PFSK-1 (cell line): ENCODE data around the gene NPR3.

Source experiments
- POLR2AphosphoS5 ChIP-seq: IDR thresholded peaks from 2 replicates; pipeline ENCODE4 v1.6.1; 2012; ENCODE audit warnings: low read depth, mild to moderate bottlenecking, control low read depth, low read length, moderate library complexity
- SIN3A ChIP-seq: IDR thresholded peaks from 2 replicates; pipeline ENCODE4 v1.6.1; 2012; ENCODE audit warnings: mild to moderate bottlenecking, low read length, moderate library complexity, borderline replicate concordance; ENCODE audit not compliant: insufficient read depth
- TAF1 ChIP-seq: IDR thresholded peaks from 2 replicates; pipeline ENCODE4 v1.6.1; 2012; ENCODE audit warnings: low read length, control low read depth, borderline replicate concordance; ENCODE audit not compliant: insufficient read depth
- TF ChIP-seq, protein P1 (sequence below), 2 experiments: IDR thresholded peaks; 2 replicates each; pipeline versions ENCODE4 v1.6.1 to v1.8.0; 2011 to 2012; ENCODE audit warnings: low read depth in 2 of 2, low read length in 2 of 2, control low read depth in 1 of 2, inconsistent platforms in 1 of 2, mild to moderate bottlenecking in 1 of 2, moderate library complexity in 1 of 2; ENCODE audit not compliant: insufficient read depth in 1 of 2

DNA sequence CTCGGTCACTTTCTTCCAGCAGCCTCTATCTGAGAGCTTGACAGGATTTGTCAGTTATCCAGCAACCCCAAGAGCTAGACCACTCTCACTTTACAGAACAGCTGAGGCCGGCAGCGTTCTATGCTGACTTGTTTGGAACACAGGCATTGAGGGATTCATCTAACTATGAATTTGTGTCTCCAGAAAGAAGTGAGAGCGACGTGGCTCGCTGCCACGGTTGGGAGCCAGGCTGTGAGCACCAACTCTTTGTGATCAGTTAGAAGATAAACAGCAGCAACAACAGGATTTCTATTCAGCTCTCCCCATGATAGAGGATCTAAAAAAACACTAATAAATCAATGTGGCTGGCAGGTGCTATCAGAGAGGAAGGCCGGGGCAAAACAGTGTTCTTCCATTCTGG is 58.6 kb downstream of the NPR3 start:
- TF ChIP-seq POLR2AphosphoS5 (no peak), SIN3A (no peak), TAF1 (no peak)
- TF ChIP-seq, protein P1, sequence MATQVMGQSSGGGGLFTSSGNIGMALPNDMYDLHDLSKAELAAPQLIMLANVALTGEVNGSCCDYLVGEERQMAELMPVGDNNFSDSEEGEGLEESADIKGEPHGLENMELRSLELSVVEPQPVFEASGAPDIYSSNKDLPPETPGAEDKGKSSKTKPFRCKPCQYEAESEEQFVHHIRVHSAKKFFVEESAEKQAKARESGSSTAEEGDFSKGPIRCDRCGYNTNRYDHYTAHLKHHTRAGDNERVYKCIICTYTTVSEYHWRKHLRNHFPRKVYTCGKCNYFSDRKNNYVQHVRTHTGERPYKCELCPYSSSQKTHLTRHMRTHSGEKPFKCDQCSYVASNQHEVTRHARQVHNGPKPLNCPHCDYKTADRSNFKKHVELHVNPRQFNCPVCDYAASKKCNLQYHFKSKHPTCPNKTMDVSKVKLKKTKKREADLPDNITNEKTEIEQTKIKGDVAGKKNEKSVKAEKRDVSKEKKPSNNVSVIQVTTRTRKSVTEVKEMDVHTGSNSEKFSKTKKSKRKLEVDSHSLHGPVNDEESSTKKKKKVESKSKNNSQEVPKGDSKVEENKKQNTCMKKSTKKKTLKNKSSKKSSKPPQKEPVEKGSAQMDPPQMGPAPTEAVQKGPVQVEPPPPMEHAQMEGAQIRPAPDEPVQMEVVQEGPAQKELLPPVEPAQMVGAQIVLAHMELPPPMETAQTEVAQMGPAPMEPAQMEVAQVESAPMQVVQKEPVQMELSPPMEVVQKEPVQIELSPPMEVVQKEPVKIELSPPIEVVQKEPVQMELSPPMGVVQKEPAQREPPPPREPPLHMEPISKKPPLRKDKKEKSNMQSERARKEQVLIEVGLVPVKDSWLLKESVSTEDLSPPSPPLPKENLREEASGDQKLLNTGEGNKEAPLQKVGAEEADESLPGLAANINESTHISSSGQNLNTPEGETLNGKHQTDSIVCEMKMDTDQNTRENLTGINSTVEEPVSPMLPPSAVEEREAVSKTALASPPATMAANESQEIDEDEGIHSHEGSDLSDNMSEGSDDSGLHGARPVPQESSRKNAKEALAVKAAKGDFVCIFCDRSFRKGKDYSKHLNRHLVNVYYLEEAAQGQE (IDR thresholded peaks at IDR 0.05; ENCODE audit: insufficient read depth in 1 of 2, low read depth in 2 of 2, low read length in 2 of 2), result no peak
